ENCODE data around the gene RPE65. TPM values are rescaled to one million over a fixed set of nuclear protein-coding genes. Genes with fewer than 3 reads are reported as not detected.
A peak's percentile ranks its signal among the peaks of the same experiment; 100 is the strongest.

RPE65 gene
- total and polyA plus RNA-seq, 2 experiments from 2014 or later: 0.51 to 0.67 TPM

GRCh38 chr1:68460935-68461334 lies 11.2 kb upstream of the RPE65 start:
- Histone ChIP-seq H3K4me1 (ENCODE audit: low read depth) (no peaks in the 10 kb centered on the region), H3K27me3 (no peaks in the 10 kb centered on the region), H3K36me3 (no peaks in the 10 kb centered on the region), H3K9me3 (ENCODE audit: low read depth) (no peaks in the 10 kb centered on the region), H3K27ac (no peak overlapping the region), H3K4me3 (no peak overlapping the region)
- no peak for TF ChIP-seq CTCF (IDR thresholded peaks at IDR 0.05; ENCODE audit: low read depth, low read length)
- no peak for DNase-seq (ENCODE audit: low read depth in 1 of 2, low spot score in 1 of 2)

DNA sequence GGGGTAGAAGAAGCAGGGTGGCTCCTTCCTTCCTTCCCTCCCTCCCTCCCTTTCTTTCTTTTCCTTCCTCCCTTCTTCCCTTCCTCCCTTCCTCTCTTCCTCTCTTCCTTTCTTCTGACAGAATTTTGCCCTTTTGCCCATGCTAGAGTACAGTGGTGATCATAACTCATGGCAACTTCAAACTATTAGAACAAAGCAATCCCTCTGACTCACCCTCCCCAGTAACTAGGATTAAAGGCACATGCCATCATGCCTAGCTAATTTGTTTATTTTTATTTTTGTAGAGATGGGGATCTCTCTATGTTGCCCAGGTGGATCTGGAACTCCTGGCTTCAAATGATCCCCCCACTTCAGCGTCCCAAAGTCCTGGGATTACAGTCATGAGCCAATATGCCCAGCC lies 10.0 kb upstream of the RPE65 start:
- DNase-seq (ENCODE audit: low read depth in 1 of 2, low spot score in 1 of 2): peak in 1 of 2 donors; percentile 13
- Histone ChIP-seq H3K4me1 (ENCODE audit: low read depth) (no peaks in the 10 kb centered on the region), H3K4me3 (no peak overlapping the region), H3K27me3 (no peaks in the 10 kb centered on the region), H3K9me3 (ENCODE audit: low read depth) (no peaks in the 10 kb centered on the region), H3K27ac (no peak overlapping the region), H3K36me3 (no peaks in the 10 kb centered on the region)
- no peak for TF ChIP-seq CTCF (IDR thresholded peaks at IDR 0.05; ENCODE audit: low read depth, low read length)

GRCh38 chr1:68459091-68459490 lies 9.3 kb upstream of the RPE65 start:
- Histone ChIP-seq H3K27me3 (no peaks in the 10 kb centered on the region), H3K4me3 (no peak overlapping the region), H3K27ac (no peak overlapping the region), H3K4me1 (ENCODE audit: low read depth) (no peaks in the 10 kb centered on the region), H3K36me3 (no peaks in the 10 kb centered on the region), H3K9me3 (ENCODE audit: low read depth) (no peaks in the 10 kb centered on the region)
- DNase-seq (ENCODE audit: low read depth in 1 of 2, low spot score in 1 of 2): no peak
- TF ChIP-seq CTCF (IDR thresholded peaks at IDR 0.05; ENCODE audit: low read depth, low read length): no peak

GRCh38 chr1:68456202-68456601 lies 6.4 kb upstream of the RPE65 start:
- no peak for DNase-seq (ENCODE audit: low read depth in 1 of 2, low spot score in 1 of 2)
- no peaks in the 10 kb centered on the region for H3K36me3 ChIP-seq
- no peak for TF ChIP-seq CTCF (IDR thresholded peaks at IDR 0.05; ENCODE audit: low read depth, low read length)

DNA sequence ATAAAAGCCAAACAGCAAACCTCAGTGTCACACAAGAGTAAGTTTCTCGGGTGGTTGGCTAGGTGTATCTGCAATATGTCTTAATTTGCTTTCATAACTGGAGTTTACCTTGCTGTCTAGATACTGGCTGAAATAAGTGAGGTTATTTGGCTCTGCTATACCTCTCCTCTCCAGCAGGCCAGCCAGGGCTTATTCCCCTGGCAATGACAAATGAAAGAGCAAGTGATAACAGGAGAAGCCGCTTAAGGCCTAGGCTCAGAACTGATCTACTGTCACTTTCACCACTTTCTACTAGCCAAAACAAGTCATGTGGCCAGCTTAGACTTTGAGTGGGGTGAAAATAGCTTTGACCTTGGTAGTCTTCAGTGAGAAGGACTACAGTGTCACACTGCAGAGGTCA lies 4.8 kb upstream of the RPE65 start:
- Histone ChIP-seq H3K9me3 (ENCODE audit: low read depth) (no peaks in the 10 kb centered on the region), H3K27me3 (no peaks in the 10 kb centered on the region), H3K27ac (no peak overlapping the region), H3K4me3 (no peak overlapping the region), H3K36me3 (no peaks in the 10 kb centered on the region), H3K4me1 (ENCODE audit: low read depth) (peaks cover 4% of the 10 kb centered on the region)
- TF ChIP-seq CTCF (IDR thresholded peaks at IDR 0.05; ENCODE audit: low read depth, low read length): peak; percentile 2
- peak in 1 of 2 donors; percentile 20 for DNase-seq (ENCODE audit: low read depth in 1 of 2, low spot score in 1 of 2)

More at GRCh38 chr1:68456202-68456601, 6.4 kb upstream of the RPE65 start:
- H3K4me3 ChIP-seq: no peak overlapping the region
- no peaks in the 10 kb centered on the region for H3K4me1 ChIP-seq (ENCODE audit: low read depth)
- no peaks in the 10 kb centered on the region for H3K9me3 ChIP-seq (ENCODE audit: low read depth)
- H3K27ac ChIP-seq: no peak overlapping the region
- no peaks in the 10 kb centered on the region for H3K27me3 ChIP-seq

All from cardiac muscle cell (in vitro differentiated cells and primary cell).